K562 (cell line): ENCODE results near the gene YTHDC1. TPM values are rescaled to one million over a fixed set of nuclear protein-coding genes. Genes with fewer than 3 reads are reported as not detected.

Source experiments
- ATF2 ChIP-seq: sonication (generic); formaldehyde crosslinking; IDR thresholded peaks from 2 replicates; pipeline ENCODE4 v1.8.1; 2022; ENCODE audit warnings: missing genetic modification reagents
- ATF7 ChIP-seq: fragments of 450-650 bp; IDR thresholded peaks from 2 replicates; pipeline ENCODE4 v1.7.1; 2014; ENCODE audit warnings: mild to moderate bottlenecking, moderate library complexity
- CTCFL ChIP-seq: IDR thresholded peaks from 2 replicates; pipeline ENCODE4 v1.6.1; 2011; ENCODE audit warnings: borderline replicate concordance, low read depth, mild to moderate bottlenecking, moderate library complexity, low read length; ENCODE audit not compliant: insufficient read depth, poor library complexity, severe bottlenecking
- FOXP1 ChIP-seq: sonication (generic); formaldehyde crosslinking; IDR thresholded peaks from 2 replicates; pipeline ENCODE4 v1.8.0; 2022; ENCODE audit warnings: mild to moderate bottlenecking, missing genetic modification reagents
- HMG20B ChIP-seq: fragments of 250-450 bp; sonication (Bioruptor Pico); IDR thresholded peaks from 2 replicates; pipeline ENCODE4 v1.5.0; 2021; ENCODE audit warnings: mild to moderate bottlenecking
- HNRNPLL ChIP-seq: fragments of 200-400 bp; formaldehyde crosslinking; IDR thresholded peaks from 2 replicates; pipeline ENCODE4 v1.6.1; 2017; ENCODE audit warnings: low read length, low read depth, mild to moderate bottlenecking; ENCODE audit not compliant: poor library complexity, severe bottlenecking
- MNT ChIP-seq, 2 experiments: fragments of 450-650 bp; conservative IDR thresholded peaks; 2 replicates each; pipeline ENCODE4 v1.6.1; 2017; ENCODE audit warnings: mild to moderate bottlenecking in 2 of 2, moderate library complexity in 2 of 2
- SMARCA5 ChIP-seq: fragments of 450-650 bp; IDR thresholded peaks from 2 replicates; pipeline ENCODE4 v1.6.1; 2016
- SRSF7 ChIP-seq: fragments of 200-400 bp; formaldehyde crosslinking; optimal IDR thresholded peaks from 2 replicates; pipeline ENCODE3; 2017; ENCODE audit warnings: mild to moderate bottlenecking, low read depth, low read length
- TRIM24 ChIP-seq, 2 experiments: fragments of 450-650 bp; IDR thresholded peaks; 2 replicates each; pipeline ENCODE4 v1.6.1; 2016
- ZBTB2 ChIP-seq: fragments of 450-650 bp; IDR thresholded peaks from 2 replicates; pipeline ENCODE4 v1.6.1; 2016; ENCODE audit warnings: antibody characterized with exemption
- ZKSCAN1 ChIP-seq: fragments of 150-350 bp; IDR thresholded peaks from 2 replicates; pipeline ENCODE4 v1.6.1; 2016; ENCODE audit warnings: low read depth, low read length
- ZNF318 ChIP-seq, 2 experiments: fragments of 450-650 bp; IDR thresholded peaks; 2 replicates each; pipeline ENCODE4 v1.6.1; 2016; ENCODE audit warnings: mild to moderate bottlenecking in 2 of 2, borderline replicate concordance in 1 of 2, low read depth in 1 of 2, moderate library complexity in 1 of 2
- polyA plus RNA-seq, 8 experiments: library from polyadenylated mRNA; depleted of rRNA in 4 of 8; stranded (reverse) in 5 of 8; unstranded in 3 of 8; fragments of >200 nt; fragmentation: Nextera tagmentation in 2 of 8; fragmentation: Illumina TruSeq in 1 of 8; extraction: Ambion mirVana in 2 of 8; extraction: Trizol in 1 of 8; gene quantifications; 2 replicates each; pipeline versions ENCODE4 v1.2.1 to v1.2.3, GENCODE V29; 2011 to 2014; ENCODE audit warnings: inconsistent platforms in 1 of 8, missing spikeins in 1 of 8
- total RNA-seq, 7 experiments: library from RNA; depleted of rRNA in 6 of 7; stranded (reverse); fragments of >200 nt in 6 of 7; fragmentation: Illumina TruSeq in 2 of 7; extraction: Trizol in 2 of 7; gene quantifications; 2 replicates each; pipeline versions ENCODE4 v1.2.1 to v1.2.3, GENCODE V29; 2011 to 2021; ENCODE audit warnings: low replicate concordance in 1 of 7

Gene YTHDC1
- total and polyA plus RNA-seq, 9 of the 15 experiments (the other 6 are each of a cell fraction or from before 2014, with no cell fraction given) = 9.8 to 65.4 (median 51.7) TPM

GRCh38 chr4:68361146-68361589 is 11.3 kb upstream of the YTHDC1 start (continued):
- TF ChIP-seq SMARCA5 (no peak; the same call in 1 of the 2 replicates), TRIM24 (IDR thresholded peaks at IDR 0.05) (peak; percentile 51 to 83; a peak in 3 of 4 replicates), SRSF7 (no peak), ATF7 (peak; percentile 71), MNT (conservative IDR thresholded peaks at IDR 0.05) (no peak), ZKSCAN1 (no peak), HMG20B (CRISPR knock-in tag) (no peak), ZBTB2 (no peak), CTCFL (no peak), ATF2 (CRISPR knock-in tag) (no peak), ZNF318 (IDR thresholded peaks at IDR 0.05; ENCODE audit: borderline replicate concordance in 1 of 2, low read depth in 1 of 2) (no peak), FOXP1 (CRISPR knock-in tag) (no peak), HNRNPLL (no peak)
